PC-9 (cell line): ENCODE data around the gene FOXF1. TPM values are rescaled to one million over a fixed set of nuclear protein-coding genes. Genes with fewer than 3 reads are reported as not detected.

Experiments
- BruUV-seq: library from RNA; stranded (reverse); fragments of 400-500 nt; replicated peaks from 2 replicates; lab custom pipeline; 2021; lab: Mats Ljungman, UMichigan
- CTCF ChIA-PET: fragments of 300-600 bp; sonication (Branson Sonifier 250); formaldehyde crosslinking; loops from one replicate; lab custom pipeline; 2022; ENCODE audit warnings: antibody characterized with exemption; lab: Charles Lee
- POLR2A ChIA-PET: fragments of 300-600 bp; sonication (Branson Sonifier 250); formaldehyde crosslinking; loops from one replicate; lab custom pipeline; 2022; ENCODE audit warnings: antibody characterized with exemption; ENCODE audit not compliant: unreplicated experiment; lab: Charles Lee
- DNase-seq, 2 experiments: peaks; one replicate each; pipeline versions ENCODE4 v3.0.0 to v3.0.0-alpha.2; 2015 to 2022; ENCODE audit warnings: mixed read lengths in 1 of 2
- H2AFZ ChIP-seq: fragments of 200-600 bp; sonication (generic); 2 replicates; pipeline ENCODE4 v1.8.1; 2017; ENCODE audit warnings: antibody characterized with exemption
- H3F3A ChIP-seq: fragments of 200-600 bp; sonication (generic); 2 replicates; pipeline ENCODE4 v1.8.1; 2017; ENCODE audit warnings: antibody characterized with exemption, mild to moderate bottlenecking, low read depth; ENCODE audit not compliant: insufficient read depth
- H3K27ac ChIP-seq: fragments of 200-600 bp; sonication (generic); 2 replicates; pipeline ENCODE4 v1.6.1; 2016; ENCODE audit warnings: mixed run types
- H3K27me3 ChIP-seq: fragments of 200-600 bp; sonication (generic); 2 replicates; pipeline ENCODE4 v1.6.1; 2016; ENCODE audit warnings: low read depth, mixed run types; ENCODE audit not compliant: insufficient read depth
- H3K36me3 ChIP-seq: fragments of 200-600 bp; sonication (generic); 2 replicates; pipeline ENCODE4 v1.6.1; 2016; ENCODE audit warnings: low read depth, mixed run types
- H3K4me1 ChIP-seq: fragments of 200-600 bp; sonication (generic); replicated peaks from 2 replicates; pipeline ENCODE4 v1.6.1; 2016; ENCODE audit warnings: mixed run types; ENCODE audit not compliant: insufficient read depth
- H3K4me2 ChIP-seq: fragments of 200-600 bp; sonication (generic); 2 replicates; pipeline ENCODE4 v1.6.1; 2017; ENCODE audit warnings: mixed run types
- H3K4me3 ChIP-seq: fragments of 200-600 bp; sonication (generic); 2 replicates; pipeline ENCODE4 v1.6.1; 2016; ENCODE audit warnings: mixed run types
- H3K79me2 ChIP-seq: fragments of 200-600 bp; sonication (generic); 2 replicates; pipeline ENCODE4 v1.6.1; 2017; ENCODE audit warnings: low read depth, mixed run types
- H3K9me2 ChIP-seq: fragments of 200-600 bp; sonication (generic); 2 replicates; pipeline ENCODE4 v1.8.1; 2017; ENCODE audit warnings: mild to moderate bottlenecking; ENCODE audit not compliant: insufficient read depth
- H3K9me3 ChIP-seq: fragments of 200-600 bp; sonication (generic); 2 replicates; pipeline ENCODE4 v1.8.1; 2016; ENCODE audit warnings: low read depth; ENCODE audit not compliant: insufficient read depth
- H4K20me1 ChIP-seq: fragments of 200-600 bp; sonication (generic); 2 replicates; pipeline ENCODE4 v1.8.1; 2017; ENCODE audit not compliant: insufficient read depth
- CTCF ChIP-seq: fragments of 200-600 bp; sonication (generic); conservative IDR thresholded peaks from 2 replicates; pipeline ENCODE4 v1.6.1; 2017; ENCODE audit warnings: mixed run types, antibody characterized with exemption, mild to moderate bottlenecking, moderate library complexity
- EZH2 ChIP-seq: fragments of 200-600 bp; sonication (generic); IDR thresholded peaks from 2 replicates; pipeline ENCODE4 v1.8.0; 2017; ENCODE audit warnings: antibody characterized with exemption, low read depth
- intact Hi-C: fragments of 100-400 bp; cut with micrococcal nuclease; formaldehyde crosslinking; loops from one replicate; pipeline ENCODE4 v1.10.0; 2022; ENCODE audit not compliant: unreplicated experiment
- total RNA-seq: library from RNA; stranded (reverse); gene quantifications from 2 replicates; pipeline ENCODE4 v1.2.3, GENCODE V29; 2021

The FOXF1 gene
- total RNA-seq, 1 experiment from 2014 or later, result not detected

- TF ChIP-seq EZH2, result no peak
- no peak for TF ChIP-seq CTCF
- Histone ChIP-seq H3K79me2 (no peaks in the 10 kb centered on the region), H3K27ac (no peak overlapping the region), H3K27me3 (peaks cover 74% of the 10 kb centered on the region), H3K9me2 (no peaks in the 10 kb centered on the region), H4K20me1 (no peaks in the 10 kb centered on the region; the same call in 1 of the 2 replicates), H3K4me2 (no peak overlapping the region), H3K36me3 (no peaks in the 10 kb centered on the region), H2AFZ (no peak overlapping the region), H3K4me3 (no peak overlapping the region), H3K4me1 (no peaks in the 10 kb centered on the region), H3K9me3 (no peaks in the 10 kb centered on the region), H3F3A (no peaks in the 10 kb centered on the region)
- ChIA-PET CTCF (no interaction called here), POLR2A (no interaction called here)
- intact Hi-C loops, result loop anchor here (10.0 kb wide), 1 partner anchor 174 kb away; no protein-coding TSS in a partner anchor
- BruUV-seq, result no TSS peak
- DNase-seq, result no peak
Measured at GRCh38 chr16:86519007-86519648, 8.8 kb downstream of the FOXF1 start.

GRCh38 chr16:86519649-86520316, 9.5 kb downstream of the FOXF1 start:
- DNase-seq, result peak in 1 of 2 experiments; percentile 41
- intact Hi-C loops, result loop anchor here (1.0 to 10.0 kb wide), 2 partner anchors 175 to 447 kb away; no protein-coding TSS in a partner anchor
- H3K4me1 ChIP-seq, result no peaks in the 10 kb centered on the region
- BruUV-seq, result no TSS peak
- H3K4me3 ChIP-seq, result peak overlapping the region; percentile 30; the same call in 1 of the 2 replicates
- POLR2A ChIA-PET, result no interaction called here
- H3K9me2 ChIP-seq, result no peaks in the 10 kb centered on the region
- peaks cover 78% of the 10 kb centered on the region for H3K27me3 ChIP-seq
- H3F3A ChIP-seq, result no peaks in the 10 kb centered on the region
- H2AFZ ChIP-seq, result no peak overlapping the region
- no peak overlapping the region for H3K27ac ChIP-seq
- no peaks in the 10 kb centered on the region; the same call in 1 of the 2 replicates for H4K20me1 ChIP-seq
- TF ChIP-seq CTCF (peak; percentile 88), EZH2 (no peak)
- CTCF ChIA-PET, result interaction anchor here (0.6 kb wide), 1 partner anchor 84 kb away, joined by 17 read pairs; no protein-coding TSS in a partner anchor
- no peaks in the 10 kb centered on the region for H3K79me2 ChIP-seq
- H3K4me2 ChIP-seq, result peak overlapping the region; percentile 64
- no peaks in the 10 kb centered on the region for H3K9me3 ChIP-seq
- H3K36me3 ChIP-seq, result no peaks in the 10 kb centered on the region

DNA sequence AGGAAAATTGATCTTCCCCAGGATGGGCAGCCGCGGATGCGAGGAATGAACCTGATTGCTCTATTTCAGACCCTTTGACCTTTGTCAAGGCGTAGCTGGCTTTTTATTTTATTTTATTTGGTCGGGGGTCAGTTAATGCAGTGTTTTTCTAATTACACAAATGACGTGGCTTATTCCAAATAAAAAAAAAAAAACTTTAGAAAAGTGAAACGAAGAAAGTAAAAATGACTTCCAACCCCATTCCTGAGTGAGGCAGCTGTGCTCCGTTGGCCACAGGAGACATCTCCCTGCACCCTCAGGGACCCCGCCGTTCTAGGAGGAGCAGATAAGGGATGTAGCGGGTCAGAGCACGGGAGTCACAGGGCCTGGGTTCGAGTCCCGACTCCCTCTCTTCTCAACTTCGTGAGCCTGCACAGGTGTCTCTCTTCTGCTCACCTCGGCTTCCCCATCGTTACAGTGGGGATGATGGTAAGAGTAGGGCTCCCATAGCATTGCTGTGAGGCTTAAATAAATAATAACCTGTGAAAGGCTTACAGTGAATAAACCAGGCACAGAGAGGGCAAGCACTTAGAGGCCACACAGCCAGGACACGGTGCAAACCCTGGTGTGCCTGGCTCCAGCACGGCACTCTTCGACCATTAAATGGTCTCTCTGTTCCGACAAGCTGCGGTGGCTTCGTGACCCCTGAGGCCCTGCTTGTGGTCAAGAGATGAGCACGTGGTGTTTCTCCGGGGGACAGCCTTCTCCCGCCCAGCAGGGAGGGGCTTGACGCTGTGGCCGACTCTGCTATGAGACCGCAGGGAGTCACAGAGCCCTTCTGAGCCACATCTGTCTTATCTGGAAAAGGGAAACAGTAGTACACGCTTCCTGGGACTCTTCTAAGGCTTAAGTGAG, 10.2 kb downstream of the FOXF1 start:
- DNase-seq, result no peak
- H3K36me3 ChIP-seq, result no peaks in the 10 kb centered on the region
- BruUV-seq, result no TSS peak
- H3K27ac ChIP-seq, result no peak overlapping the region
- CTCF ChIA-PET, result interaction anchor here (0.6 kb wide), 1 partner anchor 85 kb away, joined by 17 read pairs; no protein-coding TSS in a partner anchor
- peaks cover 80% of the 10 kb centered on the region for H3K27me3 ChIP-seq
- POLR2A ChIA-PET, result no interaction called here
- no peaks in the 10 kb centered on the region for H3F3A ChIP-seq
- H3K4me1 ChIP-seq, result no peaks in the 10 kb centered on the region
- TF ChIP-seq EZH2, result no peak
- 0 out of 2 replicates have a peak, but pooled peaks have one; percentile 24 for TF ChIP-seq CTCF
- no peaks in the 10 kb centered on the region for H3K79me2 ChIP-seq
- no peaks in the 10 kb centered on the region; the same call in 1 of the 2 replicates for H4K20me1 ChIP-seq
- H3K9me3 ChIP-seq, result no peaks in the 10 kb centered on the region
- H3K4me3 ChIP-seq, result peak overlapping the region; percentile 30; the same call in 1 of the 2 replicates
- H3K4me2 ChIP-seq, result peak overlapping the region; percentile 64
- no peak overlapping the region for H2AFZ ChIP-seq
- H3K9me2 ChIP-seq, result no peaks in the 10 kb centered on the region
- intact Hi-C loops, result loop anchor here (1.0 kb wide), 1 partner anchor 448 kb away; no protein-coding TSS in a partner anchor
